HuH-7 (cell line): ENCODE data around the gene RAN.
A peak's percentile ranks its signal among the peaks of the same experiment; 100 is the strongest.
"Not testable (repeated sequence)": the region's sequence is repeated elsewhere in the genome, so short reads cannot be mapped to it uniquely, and the experiment has no call there.

ENCODE experiments used
- DNase-seq: peaks from one replicate; pipeline ENCODE4 v3.0.0; 2011; ENCODE audit warnings: low spot score

RAN gene

DNA sequence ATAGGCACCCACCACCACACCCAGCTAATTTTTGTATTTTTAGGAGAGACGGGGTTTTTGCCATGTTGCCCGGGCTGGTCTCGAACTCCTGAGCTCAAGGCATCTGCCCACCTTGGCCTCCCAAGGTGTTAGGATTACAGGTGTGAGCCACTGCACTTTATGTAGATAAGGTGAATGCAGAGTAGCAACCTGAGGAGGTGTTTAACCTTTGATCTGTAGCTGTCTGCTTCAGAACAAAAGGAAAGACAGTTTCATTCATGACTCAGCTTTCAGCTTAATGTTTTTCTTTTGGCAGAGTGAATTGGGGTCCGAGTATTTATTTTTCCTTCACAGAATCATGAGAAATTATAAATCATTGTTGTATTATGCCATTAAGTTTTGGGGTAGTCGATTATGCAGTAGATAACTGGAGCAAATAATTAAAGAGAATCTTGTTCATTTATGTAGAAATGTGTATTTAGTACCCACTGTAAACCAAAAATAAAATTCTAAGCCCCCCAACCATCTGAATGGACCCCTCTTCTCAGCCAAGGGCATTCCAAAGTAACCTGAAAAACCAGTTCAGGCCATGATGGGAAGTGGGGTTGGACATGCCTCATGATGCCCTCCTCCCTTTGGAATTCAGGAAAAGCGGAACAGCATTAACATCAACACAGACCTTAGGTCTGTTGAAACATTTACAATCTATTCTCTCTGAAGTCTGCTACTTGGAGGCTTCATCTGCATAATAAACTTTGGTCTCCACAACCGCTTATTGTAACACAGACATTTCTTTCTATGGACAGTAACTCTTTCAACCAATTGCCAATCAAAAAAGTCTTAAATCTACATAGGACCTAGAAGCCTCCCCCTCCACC is 22.1 kb upstream of the RAN start:
- DNase-seq = no peak

DNA sequence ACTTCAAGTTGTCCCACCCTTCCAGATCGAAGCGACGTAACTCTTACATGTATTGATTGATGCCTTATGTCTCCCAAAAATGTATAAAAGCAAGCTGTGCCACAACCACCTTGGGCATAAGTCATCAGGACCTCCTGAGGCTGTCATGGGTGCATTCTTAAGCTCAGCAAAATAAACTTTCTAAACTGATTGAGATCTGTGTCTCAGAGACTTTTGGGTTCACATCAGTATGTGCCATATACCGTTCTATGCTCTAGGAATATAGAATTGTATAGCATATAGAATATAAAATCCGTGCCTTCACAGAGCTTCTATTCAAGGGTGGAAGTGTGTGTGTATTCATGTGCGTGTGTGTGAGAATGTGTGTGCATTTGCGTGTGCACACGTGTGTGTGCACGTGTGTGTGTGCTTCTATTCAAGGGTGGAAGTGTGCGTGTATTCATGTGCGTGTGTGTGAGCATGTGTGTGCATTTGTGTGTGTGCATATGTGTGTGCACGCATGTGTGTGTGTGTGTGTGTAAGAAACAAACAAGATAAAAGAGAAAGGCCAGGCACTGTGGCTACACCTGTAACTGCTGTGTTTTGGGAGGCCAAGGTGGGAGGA is 21.3 kb upstream of the RAN start:
- DNase-seq = no peak

DNA sequence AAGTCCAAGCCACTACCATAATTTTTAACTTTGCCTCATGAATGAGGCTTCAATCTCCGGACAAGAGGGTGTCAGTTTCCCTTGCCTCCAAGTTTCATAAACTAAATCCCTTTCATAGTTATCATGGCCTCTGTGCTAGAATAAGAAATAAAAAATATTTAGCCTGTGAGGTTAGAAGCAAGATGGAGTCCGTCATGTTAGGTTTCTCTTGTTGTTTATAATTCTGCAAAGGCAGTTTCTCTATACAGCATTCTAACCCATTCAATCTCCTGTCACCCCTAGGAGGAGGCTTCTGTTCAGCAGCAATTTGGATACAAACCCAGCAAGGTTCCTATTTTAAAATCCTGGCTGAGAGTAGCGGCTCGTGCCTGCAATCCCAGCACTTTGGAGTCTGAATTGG is 15.8 kb upstream of the RAN start:
- DNase-seq = no peak

DNA sequence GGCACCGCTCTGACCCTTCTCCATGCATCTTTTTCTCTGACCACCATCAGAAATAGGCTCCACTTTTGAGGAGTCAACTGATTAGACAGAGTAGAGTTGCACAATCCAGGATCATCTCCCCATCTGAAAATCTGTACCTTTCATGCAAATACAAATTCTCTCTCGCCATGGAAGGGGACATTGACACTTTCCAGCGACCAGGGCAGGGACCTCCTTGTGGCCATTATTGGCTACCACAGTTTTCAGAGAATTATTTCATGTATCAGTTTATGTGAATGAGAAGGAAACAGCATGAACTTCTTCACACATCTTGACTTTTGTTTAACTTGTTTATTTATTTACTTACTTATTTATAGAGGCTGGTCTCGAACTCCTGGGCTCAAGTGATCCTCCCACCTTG is 13.8 kb upstream of the RAN start:
- no peak for DNase-seq

DNA sequence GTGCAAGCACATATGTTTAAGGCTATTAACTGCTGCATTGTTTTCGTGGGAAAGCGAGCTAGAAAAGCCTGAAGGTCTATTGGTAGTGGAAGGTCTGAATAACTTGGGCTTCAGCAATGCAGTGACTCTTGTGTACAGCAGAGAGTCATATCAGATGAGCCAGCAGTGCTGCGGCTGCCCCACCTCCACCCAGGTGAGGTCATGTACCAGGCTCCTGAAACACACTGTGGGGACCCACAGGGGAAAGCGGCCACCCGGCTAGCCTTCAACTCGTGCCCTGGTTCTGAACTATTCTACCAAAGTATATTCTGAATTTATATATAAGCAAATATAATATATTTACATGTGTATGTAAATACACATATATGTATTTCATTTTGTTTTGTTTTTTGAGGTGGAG is 12.7 kb upstream of the RAN start:
- no peak for DNase-seq

GRCh38 chr12:130860311-130860710 is 11.6 kb upstream of the RAN start:
- DNase-seq = no peak

GRCh38 chr12:130862161-130862560 is 9.7 kb upstream of the RAN start:
- DNase-seq = no peak

- not testable (repeated sequence) for DNase-seq
Observed at GRCh38 chr12:130862771-130863170, 9.1 kb upstream of the RAN start.

- no peak for DNase-seq
Observed at GRCh38 chr12:130863298-130863697, 8.6 kb upstream of the RAN start.

GRCh38 chr12:130868412-130868811 is 3.5 kb upstream of the RAN start:
- DNase-seq = no peak

GRCh38 chr12:130870442-130871285 is 1.2 kb upstream of the RAN start:
- peak; percentile 86 for DNase-seq

- DNase-seq = no peak
Observed at GRCh38 chr12:130872179-130873096, 572 bp downstream of the RAN start.

DNA sequence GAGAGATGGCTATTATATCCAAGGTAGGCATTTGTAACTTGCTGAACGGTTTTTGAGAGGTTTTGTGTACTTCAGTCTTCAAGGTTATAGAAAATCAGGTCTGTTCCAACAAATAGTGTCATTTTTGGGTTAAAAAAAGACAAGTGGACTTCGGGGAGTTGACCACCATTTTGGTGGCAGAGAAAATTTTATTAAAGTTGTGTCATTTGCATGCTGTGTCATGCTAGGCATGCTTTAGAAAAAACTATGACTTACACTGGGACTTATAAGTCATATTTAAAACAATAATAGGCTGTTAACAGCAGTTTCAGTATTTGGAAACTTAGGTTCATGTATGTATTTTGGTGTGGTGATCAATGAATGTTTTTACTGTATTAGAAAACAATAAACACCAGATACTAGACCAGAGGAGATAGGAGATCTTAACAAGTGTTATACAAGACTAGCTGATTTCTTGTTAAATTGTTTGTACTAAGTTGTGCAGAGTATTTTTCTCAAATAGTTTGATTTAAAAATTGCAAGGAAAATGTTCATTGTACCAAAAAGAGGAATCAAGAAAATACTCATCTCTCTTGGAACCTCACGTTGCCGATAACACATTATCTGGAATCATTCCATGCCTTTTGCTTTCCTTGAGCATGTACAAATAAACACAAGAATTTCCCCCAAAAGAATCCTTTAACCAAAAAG is 1.4 kb downstream of the RAN start:
- no peak for DNase-seq

DNA sequence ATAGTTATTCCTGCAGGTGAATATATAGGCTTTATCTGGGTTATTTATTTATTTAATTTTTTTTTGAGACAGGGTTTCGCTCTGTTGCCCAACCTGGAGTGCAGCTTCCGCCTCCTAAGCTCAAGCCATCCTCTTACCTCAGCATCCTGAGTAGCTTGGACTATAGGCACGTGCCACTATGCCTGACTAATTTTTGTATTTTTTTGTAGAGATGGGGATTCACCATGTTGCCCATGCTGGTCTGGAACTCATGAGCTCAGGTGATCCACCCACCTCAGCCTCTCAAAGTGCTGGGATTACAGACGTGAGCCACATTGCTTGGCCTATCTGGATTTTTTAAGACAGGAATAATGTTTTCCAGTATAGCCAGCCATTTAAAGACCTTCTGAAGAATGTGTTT is 2.0 kb downstream of the RAN start:
- DNase-seq = no peak

DNA sequence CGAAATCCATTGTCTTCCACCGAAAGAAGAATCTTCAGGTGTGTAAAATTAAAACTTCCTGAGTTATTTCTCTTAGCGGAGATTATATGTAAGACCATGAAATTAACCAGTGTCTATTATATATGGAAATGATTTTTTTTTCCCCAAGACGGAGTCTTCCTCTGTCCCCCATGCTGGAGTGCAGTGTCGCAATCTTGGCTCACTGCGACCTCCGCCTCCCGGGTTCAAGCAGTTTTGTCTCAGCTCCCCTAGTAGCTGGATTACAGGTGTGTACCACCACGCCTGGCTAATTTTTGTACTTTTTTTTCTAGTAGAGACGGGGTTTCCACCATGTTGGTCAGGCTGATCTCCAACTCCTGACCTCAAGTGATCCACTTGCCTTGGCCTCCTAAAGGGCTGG is 2.8 kb downstream of the RAN start:
- no peak for DNase-seq

DNA sequence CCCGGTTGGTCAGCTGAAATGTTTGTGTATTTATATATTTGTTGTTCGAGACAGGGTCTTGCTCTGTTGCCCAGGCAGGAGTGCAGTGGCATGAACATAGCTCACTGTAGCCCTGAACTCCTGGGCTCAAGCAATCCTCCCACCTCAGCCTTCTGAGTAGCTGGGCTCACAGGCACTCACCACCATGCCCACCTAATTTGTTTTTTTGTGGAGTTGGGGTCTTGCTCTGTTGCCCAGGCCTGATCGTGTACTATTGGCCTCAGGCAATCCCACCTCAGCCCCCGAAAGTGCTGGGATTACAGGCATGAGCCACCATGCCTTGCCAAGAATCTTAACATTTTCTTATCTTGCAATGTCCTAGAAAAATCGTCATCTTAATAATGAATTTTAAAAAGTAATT is 3.3 kb downstream of the RAN start:
- DNase-seq = no peak

DNA sequence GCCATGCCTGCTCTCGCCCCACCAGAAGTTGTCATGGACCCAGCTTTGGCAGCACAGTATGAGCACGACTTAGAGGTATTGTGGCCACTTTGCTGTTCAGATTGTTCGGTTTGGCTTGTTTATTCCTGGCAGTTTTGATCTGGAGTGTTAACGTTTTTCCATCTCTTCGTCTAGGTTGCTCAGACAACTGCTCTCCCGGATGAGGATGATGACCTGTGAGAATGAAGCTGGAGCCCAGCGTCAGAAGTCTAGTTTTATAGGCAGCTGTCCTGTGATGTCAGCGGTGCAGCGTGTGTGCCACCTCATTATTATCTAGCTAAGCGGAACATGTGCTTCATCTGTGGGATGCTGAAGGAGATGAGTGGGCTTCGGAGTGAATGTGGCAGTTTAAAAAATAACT is 3.8 kb downstream of the RAN start:
- DNase-seq = not testable (repeated sequence)

GRCh38 chr12:130876297-130876696 is 4.4 kb downstream of the RAN start:
- DNase-seq = no peak

DNA sequence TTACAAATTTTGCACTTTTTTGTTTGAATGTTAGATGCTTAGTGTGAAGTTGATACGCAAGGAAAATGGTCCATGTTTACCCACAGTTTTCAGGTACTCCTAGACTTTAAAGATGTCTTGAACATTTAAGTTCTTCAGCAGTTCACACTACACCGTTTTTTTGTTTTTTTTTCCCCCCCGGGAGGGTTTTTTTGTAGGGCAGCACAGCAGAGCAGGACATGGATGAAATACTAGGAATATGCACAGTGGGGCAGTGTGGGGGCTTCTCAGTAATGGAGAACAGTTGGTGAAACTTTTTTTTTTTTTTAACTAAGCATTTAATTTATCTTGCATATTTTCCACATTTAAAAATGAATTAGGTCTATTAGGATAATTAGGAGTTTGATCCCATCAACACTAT is 4.9 kb downstream of the RAN start:
- DNase-seq = no peak

GRCh38 chr12:130877333-130877732 is 5.5 kb downstream of the RAN start:
- DNase-seq = no peak
